Measurements from ENCODE around the gene NOCT. TPM values are rescaled to one million over a fixed set of nuclear protein-coding genes. Genes with fewer than 3 reads are reported as not detected.
"Not testable (repeated sequence)": the region's sequence is repeated elsewhere in the genome, so short reads cannot be mapped to it uniquely, and the experiment has no call there.

NOCT gene
- total RNA-seq, 1 experiment from 2014 or later, result 32.1 TPM

- no peak for DNase-seq (ENCODE audit: low spot score)
Measured at GRCh38 chr4:139048026-139048425, 32.4 kb downstream of the NOCT start.

- DNase-seq (ENCODE audit: low spot score), result no peak
Measured at GRCh38 chr4:139050446-139050845, 34.9 kb downstream of the NOCT start.

DNA sequence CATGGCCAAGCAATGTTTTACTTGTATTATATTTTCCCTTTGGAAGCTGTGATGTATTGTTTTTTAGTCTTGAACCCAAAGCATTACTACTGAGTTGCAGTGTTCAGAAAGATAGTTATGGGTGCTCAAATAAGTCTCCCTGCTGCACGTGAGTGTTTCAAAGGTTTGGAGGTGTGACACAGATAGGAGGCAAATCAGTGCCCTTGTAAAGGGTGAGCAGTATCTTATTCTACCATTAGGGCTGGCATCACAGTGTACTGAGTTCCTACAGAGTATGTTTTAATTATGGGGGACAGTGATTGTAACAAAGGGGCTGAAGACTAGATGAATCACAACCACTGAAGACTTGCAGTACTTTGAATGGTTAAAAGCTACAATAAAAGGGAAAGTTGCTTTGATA, 38.3 kb downstream of the NOCT start:
- DNase-seq (ENCODE audit: low spot score), result no peak

DNA sequence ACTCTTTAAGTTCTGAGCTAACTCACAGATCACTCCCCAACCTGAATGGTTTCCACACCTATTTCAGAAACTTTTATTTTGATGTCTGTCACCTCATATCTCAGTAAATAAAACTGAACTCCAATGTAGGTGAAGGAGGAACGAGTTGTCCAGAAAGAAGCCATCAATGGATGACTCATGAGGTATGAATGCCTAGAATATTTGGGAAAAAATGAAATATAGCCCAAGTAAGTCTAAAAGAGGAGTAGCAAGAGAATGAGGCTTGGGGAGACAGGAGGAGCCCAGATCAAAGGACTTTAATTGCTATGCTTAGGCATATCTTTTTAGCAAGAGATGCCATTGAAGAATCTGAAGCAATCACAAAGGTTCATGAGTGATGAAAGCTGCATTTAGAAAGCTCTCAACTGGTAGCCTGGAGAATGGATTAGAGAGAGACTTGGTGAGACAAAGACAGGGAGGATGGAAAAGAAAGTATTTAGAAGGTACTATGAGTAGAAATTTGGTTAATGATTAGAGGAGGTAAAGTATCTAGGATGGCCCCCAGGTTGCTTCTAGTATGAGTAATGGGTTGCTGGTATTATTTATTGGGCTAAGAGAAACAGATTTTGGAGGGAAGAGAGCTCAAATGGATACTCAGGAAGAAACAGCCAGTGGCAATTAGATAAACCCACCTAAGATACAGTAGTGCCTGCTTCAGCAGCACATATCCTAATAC, 39.4 kb downstream of the NOCT start:
- no peak for DNase-seq (ENCODE audit: low spot score)

DNA sequence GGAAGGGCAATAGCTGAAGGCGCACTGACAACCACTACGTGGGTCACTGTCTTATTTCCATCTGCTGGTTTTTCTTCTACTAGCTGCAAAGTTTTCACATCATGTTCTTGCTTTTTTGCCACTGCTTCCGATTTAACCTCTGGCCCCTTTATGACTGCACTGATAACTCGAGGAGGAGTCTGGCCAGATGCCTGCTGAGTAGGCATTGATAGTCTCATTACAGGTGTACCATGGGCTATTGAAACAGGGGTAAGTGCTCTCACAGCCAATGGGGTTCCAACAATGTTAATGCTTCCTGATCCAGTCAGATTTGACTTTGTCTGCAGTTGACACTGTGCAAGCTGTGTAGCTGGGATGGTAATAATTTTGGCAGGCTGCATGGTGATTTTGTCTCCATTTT, 43.4 kb downstream of the NOCT start:
- DNase-seq (ENCODE audit: low spot score), result not testable (repeated sequence)

DNA sequence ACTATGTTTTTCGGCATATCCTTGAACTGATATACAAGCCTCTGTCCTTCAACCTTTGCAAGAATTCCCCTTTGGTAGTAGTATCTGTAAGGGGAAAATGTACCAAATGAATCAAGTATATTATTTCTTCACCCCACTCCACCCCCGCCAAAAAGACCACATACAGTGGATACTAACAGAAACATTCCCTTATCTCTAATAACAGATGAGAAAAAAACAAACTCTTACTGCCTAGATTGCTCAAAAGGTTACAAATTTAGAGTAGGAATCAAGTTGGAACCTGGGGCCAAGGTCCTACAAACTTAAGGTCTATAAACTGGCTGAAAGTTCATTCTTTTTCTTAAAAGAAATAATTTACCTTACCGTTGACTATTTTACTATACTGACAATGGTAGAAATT, 45.0 kb downstream of the NOCT start:
- no peak for DNase-seq (ENCODE audit: low spot score)

GRCh38 chr4:139076016-139076744, 60.6 kb downstream of the NOCT start:
- DNase-seq (ENCODE audit: low spot score), result no peak

DNA sequence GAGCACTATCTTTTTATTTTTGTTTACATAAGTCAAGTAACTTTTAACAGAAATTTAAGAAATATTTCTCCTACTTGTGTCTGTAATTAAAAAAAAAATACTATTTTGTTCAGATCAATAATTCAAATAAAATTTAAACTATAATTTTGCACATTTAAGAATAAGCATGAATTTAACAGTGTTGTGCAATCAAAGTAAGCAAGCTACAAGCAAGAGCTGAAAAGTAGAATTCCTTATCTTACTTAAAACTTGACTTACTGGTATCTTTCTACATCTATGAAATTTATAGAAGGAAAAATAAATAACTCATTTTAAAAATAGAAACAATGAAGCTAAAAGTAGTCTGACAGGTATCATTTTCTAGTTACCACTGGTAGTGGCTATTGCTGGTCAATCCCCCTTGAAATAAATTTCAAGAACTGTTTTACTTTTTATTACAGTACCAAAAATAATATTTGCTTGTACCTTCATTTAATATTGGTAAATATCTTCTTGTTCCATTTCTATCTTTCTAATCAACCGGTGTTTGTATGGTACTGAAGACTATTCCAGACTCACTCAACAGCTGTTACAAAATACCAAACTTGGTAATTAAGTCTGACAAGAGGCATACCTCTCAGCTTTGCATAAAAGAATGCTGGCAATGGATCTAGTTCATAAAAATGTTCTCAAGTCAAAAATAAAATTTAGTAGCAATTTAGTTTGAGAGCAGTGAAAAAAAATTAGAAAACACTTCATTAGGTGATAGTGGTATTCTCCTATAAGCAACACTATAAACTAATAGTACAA, 62.2 kb downstream of the NOCT start:
- DNase-seq (ENCODE audit: low spot score), result no peak

DNA sequence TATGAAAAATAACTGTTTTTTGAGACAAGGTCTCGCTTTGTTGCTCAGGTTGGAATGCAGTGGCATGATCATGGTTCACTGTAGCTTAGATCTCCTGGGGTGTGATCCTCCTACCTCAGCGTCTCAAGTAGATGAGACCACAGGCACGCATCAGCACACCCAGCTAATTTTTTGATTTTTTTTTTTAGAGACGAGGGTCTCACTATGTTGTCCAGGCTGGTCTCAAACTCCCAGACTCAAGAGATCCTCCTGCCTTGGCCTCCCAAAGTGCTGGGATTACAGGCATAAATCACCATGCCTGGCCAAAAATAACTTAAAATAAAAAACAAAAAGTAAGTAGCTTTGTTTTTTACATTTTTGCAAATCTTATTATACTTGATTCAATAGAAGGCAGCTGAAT, 63.3 kb downstream of the NOCT start:
- no peak for DNase-seq (ENCODE audit: low spot score)

GRCh38 chr4:139082750-139083606, 67.4 kb downstream of the NOCT start:
- DNase-seq (ENCODE audit: low spot score), result peak; percentile 94

- peak; percentile 51 for DNase-seq (ENCODE audit: low spot score)
Measured at GRCh38 chr4:139083607-139083955, 68.0 kb downstream of the NOCT start.

DNA sequence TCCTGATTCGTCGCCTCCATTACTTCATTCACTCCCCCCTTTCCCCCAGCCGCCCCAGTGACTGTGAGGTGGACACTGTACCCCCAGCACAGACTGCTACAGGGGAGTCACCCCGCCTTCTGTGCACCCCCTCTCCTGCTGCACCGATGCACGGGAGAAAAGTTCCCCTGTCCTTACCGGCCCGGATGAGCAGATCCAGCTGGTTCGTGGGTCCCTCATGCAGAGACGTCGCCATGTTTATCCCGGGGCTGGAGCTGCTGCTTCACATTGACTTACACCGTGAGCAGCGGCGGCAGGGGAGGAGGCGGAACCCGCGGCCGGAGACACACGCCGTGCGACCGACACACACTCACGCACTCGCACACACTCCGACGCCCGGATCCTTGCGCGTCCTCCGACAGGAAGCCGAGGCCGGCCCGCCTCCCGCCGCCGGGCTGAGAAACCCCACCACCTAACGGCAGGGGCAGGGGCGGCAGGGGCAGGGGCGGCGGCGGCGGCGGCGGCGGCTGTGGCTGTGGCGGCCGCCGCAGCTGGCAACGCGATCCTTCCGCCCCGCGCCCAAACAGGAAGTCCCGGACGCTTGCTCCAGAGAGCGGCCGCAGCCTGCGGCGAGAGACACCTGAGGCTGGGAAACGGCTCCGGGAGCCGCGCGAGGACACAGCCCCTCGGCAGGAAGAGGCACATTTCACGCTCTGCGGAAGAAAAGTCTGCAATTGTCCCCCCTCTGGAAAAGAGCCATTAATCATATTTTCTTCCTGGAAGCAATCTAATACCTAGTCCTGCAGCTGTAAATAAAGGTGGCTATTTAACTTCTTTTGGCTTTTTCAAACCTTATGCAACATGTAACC, 68.6 kb downstream of the NOCT start:
- peak; percentile 58 for DNase-seq (ENCODE audit: low spot score)

DNA sequence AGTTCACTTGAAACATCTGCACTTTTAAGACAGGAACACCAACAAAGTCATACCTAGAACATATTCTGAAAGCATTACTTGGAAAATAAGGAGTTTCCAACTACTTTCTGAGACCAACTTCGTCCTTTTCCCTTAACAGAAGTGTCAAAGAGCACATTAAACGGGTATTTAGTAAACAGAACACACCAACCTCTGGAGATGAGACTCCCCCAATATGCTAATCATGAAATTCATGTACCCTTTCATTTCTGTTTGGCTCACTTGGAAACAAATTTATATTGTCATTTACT, 69.2 kb downstream of the NOCT start:
- no peak for DNase-seq (ENCODE audit: low spot score)

GRCh38 chr4:139085141-139085540, 69.6 kb downstream of the NOCT start:
- DNase-seq (ENCODE audit: low spot score), result peak; percentile 6

DNA sequence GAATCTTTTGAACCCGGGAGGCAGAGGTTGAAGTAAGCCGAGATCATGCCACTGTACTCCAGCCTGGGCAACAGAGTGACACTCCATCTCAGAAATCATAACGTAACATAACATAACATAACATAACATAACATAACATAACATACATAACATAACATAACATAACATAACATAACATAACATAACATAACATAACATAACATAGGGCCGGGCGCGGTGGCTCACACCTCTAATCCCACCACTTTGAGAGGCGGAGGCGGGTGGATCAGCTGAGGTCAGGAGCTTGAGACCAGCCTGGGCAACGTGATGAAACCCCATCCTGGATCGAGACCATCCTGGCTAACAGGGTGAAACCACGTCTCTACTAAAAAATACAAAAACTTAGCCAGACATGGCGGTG, 76.7 kb downstream of the NOCT start:
- DNase-seq (ENCODE audit: low spot score), result no peak

Other genes starting within 250 kb of the NOCT start
- 15.0 and 24.7 TPM in 2 replicates for gene ELF2, start 161.4 kb downstream of the NOCT start, total RNA-seq (2014; rRNA removed; shearing (Covaris generic))

Data from A172 (cell line).